HG03280 (cell line): Measurements from ENCODE around the gene PTPRM.

Experiments
- ATAC-seq: cut with Tn5 transposase; IDR thresholded peaks from one replicate; pipeline ENCODE4 v1.9.1; 2021; ENCODE audit warnings: mild to moderate bottlenecking, moderate library complexity; ENCODE audit not compliant: unreplicated experiment

PTPRM gene

DNA sequence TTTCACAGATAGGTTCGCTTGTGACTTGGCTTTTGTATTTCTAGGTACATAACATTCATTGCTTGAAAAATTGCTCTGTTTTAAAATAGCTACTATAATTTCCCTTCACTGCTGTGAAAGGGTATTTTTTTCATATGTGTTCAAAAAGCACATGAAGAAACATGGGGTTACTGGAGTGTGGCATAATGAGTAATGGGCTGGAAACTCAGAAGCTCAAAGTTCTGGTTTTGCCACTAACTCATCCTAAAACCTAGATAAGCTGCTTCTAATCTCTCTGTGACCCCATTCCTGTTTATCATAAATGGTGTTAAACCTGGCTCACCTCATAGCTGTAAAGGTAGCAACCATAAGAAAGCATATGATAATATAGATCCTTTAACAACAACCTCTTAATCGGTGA, 319.3 kb downstream of the PTPRM start:
- no peak for ATAC-seq

DNA sequence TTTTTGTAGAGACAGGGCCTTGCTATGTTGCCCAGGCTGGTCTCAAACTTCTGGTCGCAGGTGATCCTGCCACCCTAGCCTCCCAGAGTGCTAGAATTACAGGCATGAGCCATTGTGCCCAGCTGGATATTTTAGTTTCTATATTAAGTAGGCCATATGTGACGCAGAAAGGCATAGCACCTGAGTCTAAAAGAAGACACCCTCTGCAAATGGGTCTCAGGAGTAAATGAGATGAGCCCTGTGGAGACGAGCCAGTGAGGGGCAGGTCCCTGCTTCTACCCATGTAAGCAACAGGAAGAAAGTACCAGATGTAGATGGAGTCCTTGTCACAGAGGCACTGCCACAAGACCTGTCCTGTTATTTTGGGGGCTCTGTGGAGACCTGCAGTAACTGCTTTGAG, 322.4 kb downstream of the PTPRM start:
- ATAC-seq, result no peak

DNA sequence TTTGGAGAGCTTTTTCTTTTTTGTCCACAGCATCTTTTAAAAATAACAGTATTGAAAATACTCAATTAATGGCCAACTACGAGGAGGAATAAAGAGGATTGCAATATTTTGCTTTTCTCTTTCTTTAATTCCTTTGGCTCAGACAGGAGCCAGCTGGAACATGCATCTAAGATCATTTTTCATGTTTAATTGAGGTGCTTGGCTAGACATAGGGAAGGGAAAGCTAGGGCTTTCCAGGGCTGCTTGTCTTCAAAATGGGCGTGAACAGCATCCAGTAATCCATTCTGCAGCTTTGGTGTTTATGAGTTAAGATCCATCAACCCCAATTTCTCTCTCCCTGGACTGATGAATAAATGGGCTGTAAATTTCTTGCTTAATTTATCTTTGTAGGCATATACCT, 323.0 kb downstream of the PTPRM start:
- ATAC-seq, result no peak

DNA sequence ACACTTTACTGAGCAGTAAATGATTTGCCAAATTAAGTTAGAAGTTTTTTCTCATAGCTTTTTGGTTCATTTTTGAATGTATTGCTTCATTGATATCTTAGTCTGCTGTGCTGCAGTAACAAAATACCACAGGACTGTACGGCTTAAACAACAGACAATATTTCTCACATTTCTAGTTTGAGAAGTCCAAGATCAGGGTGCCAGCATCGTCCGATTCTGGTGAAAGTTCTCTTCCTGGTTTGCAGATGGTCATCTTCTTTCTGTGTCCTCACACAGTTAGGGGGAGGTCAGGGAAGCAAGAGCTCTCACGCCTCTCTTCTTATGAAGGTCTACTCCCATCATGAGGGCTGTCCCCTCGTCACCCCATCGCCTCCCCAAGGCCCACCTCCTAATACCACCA, 325.4 kb downstream of the PTPRM start:
- no peak for ATAC-seq

DNA sequence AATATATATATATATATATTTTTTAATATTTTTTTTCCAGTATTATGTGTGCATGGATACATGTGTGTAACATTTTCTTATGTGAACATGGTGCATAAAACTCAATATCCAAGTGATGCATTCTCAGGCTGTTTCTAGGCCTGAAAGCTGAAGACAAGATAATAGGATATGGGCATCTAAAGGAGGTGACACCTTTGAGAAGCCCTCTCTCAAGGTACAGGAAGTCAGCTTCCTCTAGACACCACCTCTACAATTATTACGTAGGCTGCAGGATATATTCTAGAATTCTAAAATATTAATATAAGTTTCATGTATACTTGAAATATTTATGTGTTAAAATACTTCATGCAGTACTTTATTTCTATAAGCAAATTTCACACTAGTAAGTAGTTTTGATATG, 327.5 kb downstream of the PTPRM start:
- ATAC-seq, result no peak

DNA sequence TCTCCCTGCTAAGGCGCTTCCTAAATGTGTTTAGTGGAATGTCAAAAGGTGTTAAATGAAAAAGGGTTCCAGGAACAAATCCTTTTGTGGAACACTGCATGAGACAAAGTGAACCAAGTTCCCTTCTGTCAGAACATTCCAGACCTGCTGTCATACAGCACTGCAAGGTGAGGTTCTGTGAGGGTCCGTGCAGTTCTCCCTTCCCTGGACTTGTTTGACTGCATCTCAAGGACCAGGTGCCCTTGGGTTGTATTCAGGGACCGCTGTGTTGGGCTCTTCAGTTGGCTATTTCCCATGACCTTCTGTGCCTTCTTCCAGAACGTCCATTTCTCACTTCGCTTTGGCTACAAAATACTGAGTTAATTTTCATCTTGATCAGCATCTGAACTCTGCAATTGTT, 328.2 kb downstream of the PTPRM start:
- no peak for ATAC-seq

DNA sequence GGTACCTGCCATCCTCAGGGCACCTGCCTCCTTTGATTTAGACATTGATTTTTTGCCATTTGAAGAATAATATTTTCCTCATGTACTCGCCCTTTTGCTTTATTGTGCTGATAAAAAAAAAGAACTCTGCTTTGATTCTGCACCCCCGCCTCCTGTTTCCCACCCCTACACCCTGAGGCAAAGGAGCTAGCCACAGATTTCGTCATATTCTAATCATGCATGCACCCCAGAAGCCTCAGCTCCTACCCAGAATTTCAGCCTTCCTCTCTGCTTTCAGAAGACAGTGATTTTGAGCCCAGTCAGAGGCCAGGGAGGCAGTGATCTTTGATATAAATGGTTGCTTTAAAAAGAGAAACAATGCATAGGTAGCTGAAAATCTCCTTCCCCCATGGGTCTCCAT, 329.0 kb downstream of the PTPRM start:
- no peak for ATAC-seq

DNA sequence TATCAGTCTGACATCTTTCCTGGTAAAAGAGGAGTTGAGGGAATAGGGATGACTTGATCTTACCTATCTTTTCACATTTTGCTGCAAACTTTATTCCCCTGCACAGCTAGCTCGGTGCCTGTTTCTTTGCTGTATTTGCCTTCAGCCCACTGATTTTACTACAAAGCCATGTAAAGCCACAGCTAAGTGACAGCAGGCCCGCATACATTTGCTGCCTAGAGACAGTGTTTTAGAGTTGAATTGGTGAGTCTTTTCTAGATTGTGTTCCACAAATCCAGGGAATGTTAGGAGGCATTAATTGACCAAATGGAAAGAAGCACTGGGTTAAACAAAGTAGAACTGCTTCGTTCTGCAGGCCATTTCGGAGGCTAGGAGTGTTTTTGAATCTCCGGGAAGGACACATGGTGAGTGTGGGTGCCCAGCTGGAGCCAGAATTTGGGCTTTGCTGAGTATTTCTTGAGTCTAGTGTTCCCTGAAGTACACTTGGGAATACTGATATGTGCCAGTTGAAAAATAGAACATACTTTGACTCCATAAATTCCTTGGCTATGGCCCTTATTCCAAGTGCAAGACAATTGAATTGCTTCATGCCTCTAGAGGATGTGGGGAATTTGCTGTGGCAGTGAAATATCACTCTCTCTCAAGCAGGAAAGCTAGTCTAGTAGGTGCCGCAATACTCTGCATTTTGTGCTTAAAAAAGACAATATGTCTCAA, 329.8 kb downstream of the PTPRM start:
- ATAC-seq, result no peak

DNA sequence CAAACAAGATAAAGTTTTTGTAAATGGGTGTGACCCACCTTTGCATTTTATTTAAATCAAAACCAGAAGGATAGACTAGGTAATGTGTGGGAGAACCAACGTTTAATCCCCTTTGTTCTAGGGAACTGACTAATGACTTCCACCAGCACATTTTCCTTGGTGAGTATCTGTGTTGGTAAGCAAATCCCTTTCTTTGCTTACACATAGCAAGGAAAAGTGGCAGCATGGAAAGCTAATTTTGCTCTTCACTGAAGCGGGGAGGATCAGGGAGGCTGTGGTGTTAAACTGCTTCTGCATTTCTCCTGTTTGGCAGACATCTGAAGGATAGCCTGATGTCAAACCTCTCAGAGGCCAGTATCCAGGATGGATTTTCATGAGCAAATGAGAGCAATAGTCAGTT, 331.1 kb downstream of the PTPRM start:
- ATAC-seq, result no peak

DNA sequence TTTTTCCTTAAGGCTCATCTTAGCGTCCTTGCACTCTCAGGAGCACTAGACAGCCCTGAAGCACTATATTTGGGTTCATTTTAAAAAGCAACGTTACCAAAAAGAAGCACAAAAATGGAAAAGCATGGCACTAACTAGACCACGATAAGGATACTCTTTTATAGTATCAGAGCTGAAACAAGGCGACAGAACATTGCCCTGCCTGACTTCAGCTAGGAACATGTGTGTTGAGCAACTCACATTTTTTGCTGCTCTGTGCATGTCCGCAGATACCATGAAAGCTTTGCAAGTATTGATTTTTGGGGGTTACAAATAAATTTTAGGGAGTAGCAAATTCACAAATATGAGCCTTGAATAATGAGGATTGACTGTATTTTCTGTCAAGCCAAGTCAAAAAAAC, 332.0 kb downstream of the PTPRM start:
- ATAC-seq, result no peak

DNA sequence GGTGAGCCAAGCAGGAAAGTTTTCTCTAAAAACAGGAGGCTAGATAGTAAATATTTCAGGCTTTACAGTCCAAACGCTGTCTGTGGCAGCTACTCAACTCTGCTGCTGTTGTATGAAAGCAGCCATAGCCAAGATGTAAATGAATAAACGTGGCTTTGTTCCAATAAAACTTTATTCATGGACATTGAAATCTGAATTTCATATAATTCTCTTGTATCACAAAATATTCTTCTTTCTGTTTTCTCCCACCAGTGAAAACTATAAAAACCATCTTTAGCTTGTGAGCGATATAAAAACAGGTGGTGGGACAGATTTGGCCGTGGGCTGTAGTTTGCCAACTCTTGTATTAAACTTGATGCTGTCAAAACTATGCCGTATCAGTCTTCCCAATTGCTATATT, 333.0 kb downstream of the PTPRM start:
- no peak for ATAC-seq

DNA sequence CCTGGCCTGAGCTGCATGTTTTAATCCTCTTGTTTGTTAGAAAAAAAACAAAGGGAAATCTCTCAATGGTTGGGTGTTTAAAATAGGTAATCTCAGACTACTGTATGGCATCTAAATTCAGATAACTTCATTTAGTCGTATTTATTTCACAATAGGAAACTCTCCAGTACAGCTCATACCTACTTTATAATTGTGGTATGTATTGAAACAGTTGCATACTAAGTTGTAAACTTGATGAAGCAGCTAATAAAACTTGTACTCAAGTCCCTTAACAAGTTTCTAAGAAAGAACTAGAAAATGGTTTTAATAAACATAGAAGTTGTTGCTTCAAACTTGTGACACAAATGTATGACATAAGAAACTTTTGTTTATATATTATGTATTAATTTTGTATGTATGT, 334.5 kb downstream of the PTPRM start:
- no peak for ATAC-seq

DNA sequence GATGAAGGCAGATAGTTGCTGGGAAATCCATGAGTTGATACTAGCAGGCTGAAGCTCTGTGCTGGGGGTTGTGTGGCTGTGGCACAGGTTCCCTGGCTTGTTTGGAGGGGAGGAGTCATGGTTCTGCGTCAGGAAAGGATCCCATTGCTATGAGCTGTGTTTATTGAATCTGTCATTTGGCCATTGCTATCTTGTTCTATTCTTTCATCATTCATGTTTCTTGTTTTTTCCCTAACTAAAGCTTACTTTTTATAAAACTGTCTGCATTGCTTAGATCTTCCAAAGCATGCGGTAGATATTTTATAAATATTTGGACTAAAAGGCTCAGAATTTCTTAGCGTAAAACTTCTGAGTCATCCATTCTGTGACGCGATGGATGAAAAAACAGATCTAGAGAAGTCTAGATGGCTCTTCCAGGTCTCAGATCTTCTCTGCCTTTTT, 335.3 kb downstream of the PTPRM start:
- no peak for ATAC-seq

DNA sequence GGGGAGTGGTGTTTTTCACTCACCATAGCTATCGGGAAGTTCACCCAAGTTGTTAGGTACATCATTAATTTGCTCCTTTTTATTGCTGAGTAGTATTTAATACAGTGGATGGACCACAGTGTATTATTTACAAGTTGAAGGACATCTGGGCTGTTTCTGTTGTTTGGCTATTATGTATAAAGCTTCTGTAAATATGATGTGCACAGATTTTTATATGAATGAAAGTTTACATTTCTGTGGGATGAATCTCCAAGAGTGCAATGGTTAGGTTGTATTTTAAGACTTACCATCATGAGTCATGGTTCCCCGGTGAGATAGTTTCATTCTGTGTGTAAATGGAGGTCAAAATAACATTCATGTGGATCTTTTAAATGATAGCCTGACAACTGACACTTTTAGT, 337.4 kb downstream of the PTPRM start:
- no peak for ATAC-seq

DNA sequence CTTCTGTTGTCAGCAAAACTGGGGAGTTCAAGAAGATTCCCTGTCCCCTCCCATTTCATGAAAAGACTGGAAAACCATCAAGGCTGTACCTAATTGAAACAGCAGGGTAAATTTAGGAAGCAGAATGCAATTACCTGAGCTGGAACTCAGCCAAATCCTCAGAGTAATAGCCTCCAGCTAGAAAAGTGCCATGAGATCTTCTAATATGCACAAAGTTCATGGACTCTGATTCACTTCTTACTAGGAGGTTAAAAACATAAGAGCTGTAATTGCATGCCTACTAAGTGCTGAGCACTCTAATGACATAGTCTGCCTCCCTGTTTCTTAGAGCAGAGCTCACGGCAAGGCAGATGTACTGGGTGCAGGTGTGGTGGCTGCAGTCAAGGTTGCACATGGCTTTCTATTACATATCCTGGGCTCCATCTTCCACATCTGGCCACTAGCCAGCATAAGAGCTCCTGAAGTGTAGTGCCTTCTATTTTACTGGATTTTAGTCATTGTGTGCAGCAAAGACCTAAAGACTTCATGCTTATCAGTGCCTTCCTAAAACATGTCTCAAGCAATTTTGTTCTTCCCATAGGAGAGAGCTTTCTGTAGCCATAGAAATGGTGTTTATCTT, 341.7 kb downstream of the PTPRM start:
- ATAC-seq, result no peak

DNA sequence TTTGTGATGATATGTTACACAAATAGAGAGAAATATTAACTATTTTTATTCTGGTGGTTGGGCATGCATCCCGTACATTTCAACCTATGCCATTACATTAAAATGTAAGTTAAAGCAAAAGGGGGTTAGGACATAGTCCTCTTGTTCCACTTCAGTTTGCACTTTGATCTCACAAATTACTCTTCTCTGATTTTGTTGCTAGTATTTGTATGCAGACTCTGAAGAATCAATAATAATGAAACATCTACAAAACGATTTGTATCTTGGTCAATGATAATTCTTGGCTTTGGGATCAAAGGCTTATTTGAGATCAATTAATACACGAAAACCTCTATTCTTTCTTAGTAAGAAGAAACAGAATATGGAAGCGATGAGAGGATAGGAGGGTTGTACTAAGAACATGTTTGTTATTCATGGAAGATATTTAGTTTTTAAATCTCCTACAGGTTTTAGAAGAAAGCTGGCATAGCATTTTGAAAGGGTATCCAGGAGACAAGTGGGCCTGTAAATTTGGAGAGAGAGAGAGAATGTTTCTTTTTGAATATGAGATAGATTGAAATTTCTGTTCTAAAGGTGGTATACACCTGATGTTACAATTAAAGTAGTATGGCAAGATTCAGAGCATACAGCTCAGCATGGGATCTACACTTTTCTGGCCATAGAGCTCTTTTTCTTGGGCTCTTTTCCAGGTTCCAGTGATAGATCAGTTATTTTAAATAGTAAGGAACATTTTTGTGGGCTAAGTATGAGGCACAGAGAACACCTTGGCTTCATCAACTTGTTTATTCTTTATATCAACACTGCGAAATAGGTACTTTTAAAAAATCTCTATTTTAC, 347.9 kb downstream of the PTPRM start:
- no peak for ATAC-seq

DNA sequence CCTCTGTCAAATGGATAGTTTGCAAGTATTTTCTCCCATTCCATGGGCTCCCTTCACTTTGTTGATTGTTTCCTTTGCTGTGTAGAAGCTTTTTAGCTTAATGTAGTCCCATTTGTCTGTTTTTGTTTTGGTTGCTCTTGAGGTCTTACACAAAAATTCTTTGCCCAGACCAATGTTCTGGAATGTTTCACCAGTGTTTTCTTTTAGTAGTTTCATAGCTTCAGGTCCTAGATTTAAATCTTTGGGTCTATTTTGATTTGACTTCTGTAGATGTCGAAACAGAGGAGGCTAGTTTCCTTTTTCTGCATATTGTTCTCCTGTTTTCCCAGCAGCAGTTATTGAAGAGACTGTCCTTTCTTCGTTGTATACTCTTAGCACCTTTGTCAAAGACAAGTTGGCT, 351.6 kb downstream of the PTPRM start:
- ATAC-seq, result no peak

DNA sequence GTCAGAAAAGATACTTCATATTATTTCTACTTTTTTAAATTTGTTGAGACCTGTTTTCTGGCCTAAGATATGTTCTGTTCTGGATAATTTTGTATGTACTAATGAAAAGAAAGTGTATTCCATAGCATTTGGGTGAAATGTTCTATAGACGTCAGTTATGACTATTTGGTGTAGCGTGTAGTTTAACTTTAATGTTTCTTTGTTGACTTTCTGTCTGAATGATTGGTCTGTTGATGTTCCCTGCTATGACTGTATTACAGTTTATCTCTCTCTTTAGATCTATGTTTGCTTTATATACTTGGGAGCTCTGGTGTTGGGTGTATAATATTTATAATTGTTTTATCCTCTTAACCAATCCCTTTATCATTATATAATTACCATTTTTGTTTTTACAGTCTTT, 352.4 kb downstream of the PTPRM start:
- no peak for ATAC-seq

DNA sequence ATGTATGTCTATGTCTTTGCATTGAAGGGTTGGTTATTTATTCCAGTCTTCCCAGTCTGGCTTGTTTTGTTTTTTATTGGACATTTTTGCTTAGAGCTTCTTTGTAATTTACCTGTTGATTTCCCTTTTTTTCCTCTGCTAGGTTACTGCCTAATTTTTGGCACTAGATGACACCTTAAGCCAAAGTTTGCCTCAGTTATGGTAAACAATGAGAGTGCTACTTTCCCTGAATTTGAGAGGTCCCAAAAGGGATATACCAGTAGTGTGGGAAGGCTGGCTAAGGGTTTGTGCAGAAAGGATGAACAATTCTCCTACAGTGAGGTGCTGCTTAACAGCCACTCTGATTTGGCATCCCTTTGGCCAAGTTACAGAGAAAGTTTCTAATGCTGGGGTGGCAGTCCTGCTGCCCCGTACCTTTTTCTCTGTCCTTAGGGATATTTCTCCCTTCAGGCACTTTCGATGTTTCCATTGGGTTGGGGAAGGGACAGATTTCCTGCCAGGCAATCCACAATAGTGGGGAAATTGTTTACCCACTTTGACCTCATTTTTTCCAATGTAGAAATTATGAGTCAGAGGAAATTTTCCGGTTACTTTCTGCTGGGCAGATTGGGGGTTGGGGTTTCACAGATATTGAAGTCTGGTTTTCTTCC, 354.9 kb downstream of the PTPRM start:
- ATAC-seq, result no peak

DNA sequence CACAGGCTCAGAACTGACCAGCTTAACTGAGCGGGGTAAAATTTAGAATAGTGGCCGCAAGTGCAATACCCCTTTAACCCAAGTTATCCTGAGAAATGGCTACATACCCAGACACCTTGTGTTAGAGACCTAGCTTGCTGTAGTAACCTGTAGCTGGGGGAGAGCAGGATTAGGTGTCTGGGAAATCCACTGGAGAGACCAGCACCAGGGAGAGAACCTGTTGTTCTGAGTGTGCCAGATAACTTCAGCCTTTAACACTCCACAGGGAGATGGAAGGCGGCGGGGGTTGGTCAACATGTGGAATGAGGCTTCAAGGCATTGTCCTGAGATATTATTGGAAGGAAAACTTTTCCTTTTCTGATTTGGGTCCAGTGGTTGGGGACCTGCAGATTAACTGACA, 356.0 kb downstream of the PTPRM start:
- ATAC-seq, result no peak

DNA sequence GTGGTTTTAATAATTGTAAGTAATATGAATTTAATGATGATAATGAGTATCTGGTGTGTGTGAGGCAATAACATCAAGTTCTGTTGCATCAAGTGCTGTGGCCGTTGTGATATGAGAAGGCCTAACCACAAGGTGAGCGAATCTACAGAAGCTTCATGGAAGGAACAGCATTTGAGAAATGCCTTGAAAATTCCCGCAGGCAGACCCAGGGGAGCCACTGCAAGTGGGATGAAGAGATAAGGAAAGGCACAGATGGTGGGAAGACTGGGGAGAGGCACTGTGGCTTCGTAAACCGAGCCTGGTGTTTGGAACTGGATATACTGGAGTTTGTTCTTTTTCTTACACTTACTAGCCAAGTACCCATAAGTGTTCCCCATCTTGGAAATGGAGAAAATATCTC, 357.5 kb downstream of the PTPRM start:
- ATAC-seq, result no peak

DNA sequence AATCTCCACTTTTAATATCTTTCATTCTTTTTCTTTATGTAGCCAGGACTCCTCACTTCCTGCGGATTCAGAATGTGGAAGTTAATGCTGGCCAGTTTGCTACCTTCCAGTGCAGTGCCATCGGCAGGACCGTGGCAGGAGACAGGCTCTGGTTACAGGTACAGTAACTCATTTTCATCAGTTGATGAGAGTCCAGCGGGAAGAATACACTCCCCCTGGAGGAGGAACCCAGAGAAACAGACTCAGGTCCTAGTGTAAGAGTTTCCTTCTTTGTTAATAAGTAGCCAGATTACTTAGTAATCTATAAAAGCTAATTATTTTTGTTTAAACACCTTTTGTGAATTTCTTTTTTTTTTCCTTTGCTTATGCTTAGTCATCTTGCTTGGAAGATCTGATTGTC, 359.4 kb downstream of the PTPRM start:
- no peak for ATAC-seq
